Transverse colon (tissue), 4 donors: ENCODE measurements around the gene ZNF423. TPM values are rescaled to one million over a fixed set of nuclear protein-coding genes. Genes with fewer than 3 reads are reported as not detected.
A peak's percentile ranks its signal among the peaks of the same experiment; 100 is the strongest.

Experiments used
- DNase-seq: peaks from one replicate; pipeline ENCODE4 v3.0.0-alpha.2; 2019
- H3K27ac ChIP-seq, 4 donors: fragments of 200-600 bp; sonication (generic); 2 replicates each; pipeline ENCODE4 v1.5.1; 2016 to 2018; ENCODE audit warnings: inconsistent platforms in 4 of 4
- H3K27me3 ChIP-seq: fragments of 200-600 bp; sonication (generic); 2 replicates; pipeline ENCODE4 v1.5.1; 2017; ENCODE audit warnings: inconsistent platforms
- H3K36me3 ChIP-seq, 4 donors: fragments of 200-600 bp; sonication (generic); 2 replicates each; pipeline ENCODE4 v1.5.1; 2017 to 2019; ENCODE audit warnings: inconsistent platforms in 4 of 4
- H3K4me1 ChIP-seq, 4 donors: fragments of 200-600 bp; sonication (generic); 2 replicates each; pipeline ENCODE4 v1.5.1; 2017 to 2020; ENCODE audit warnings: inconsistent platforms in 4 of 4
- H3K4me3 ChIP-seq, 4 donors: fragments of 200-600 bp; sonication (generic); 1 replicate in 1 of 4; 2 replicates in 3 of 4; pipeline versions ENCODE4 v1.5.1 to v1.6.1; 2017 to 2019; ENCODE audit warnings: inconsistent platforms in 4 of 4
- H3K9me3 ChIP-seq, 2 donors: fragments of 200-600 bp; sonication (generic); 2 replicates each; pipeline ENCODE4 v1.5.1; 2017 to 2019; ENCODE audit warnings: inconsistent platforms in 2 of 2
- EP300 ChIP-seq: sonication (generic); formaldehyde crosslinking; IDR thresholded peaks from one replicate; pipeline ENCODE4 v1.6.1; 2017; ENCODE audit warnings: antibody characterized with exemption, low read depth
- POLR2A ChIP-seq: fragments of 450-650 bp; IDR thresholded peaks from one replicate; pipeline ENCODE4 v1.6.1; 2016; ENCODE audit warnings: antibody characterized with exemption, mild to moderate bottlenecking, moderate library complexity
- POLR2AphosphoS5 ChIP-seq, 3 donors: sonication (generic); formaldehyde crosslinking; IDR thresholded peaks; one replicate each; pipeline ENCODE4 v1.6.1; 2016; ENCODE audit warnings: antibody characterized with exemption in 3 of 3
- WGBS, 2 donors: methylation state at CpG; one replicate each; pipeline ENCODE4 v1.1.5; 2018; ENCODE audit warnings: low coverage in 1 of 2; 5-methylcytosine and 5-hydroxymethylcytosine counted together
- in situ Hi-C, 4 donors: fragments of 200-750 bp; cut with MboI; loops; one replicate each; pipeline versions ENCODE4 v1.15.0 to v1.15.1; 2017; ENCODE audit warnings: low sequenced_read_pairs in 3 of 4, low pct_ligation_motif_present in 1 of 4, low pct_unique_long_range_greater_than_20kb in 1 of 4
- intact Hi-C: fragments of 100-400 bp; cut with DNase I; formaldehyde crosslinking; loops from one replicate; pipeline ENCODE4 v1.15.1; 2023; ENCODE audit warnings: low total_unique reads
- total RNA-seq, 4 donors: library from RNA; depleted of rRNA; stranded (reverse); fragments of >200 nt; gene quantifications; one replicate each; pipeline ENCODE4 v1.1.0, GENCODE V29; 2016
- TF ChIP-seq, protein P1 (sequence below), 5 experiments: fragments of 200-600 bp in 3 of 5; fragments of 450-650 bp in 2 of 5; sonication (generic) in 3 of 5; IDR thresholded peaks; 1 replicate in 2 of 5; 2 replicates in 3 of 5; pipeline ENCODE4 v1.5.1; 2016 to 2017; ENCODE audit warnings: antibody characterized with exemption in 5 of 5, inconsistent platforms in 3 of 5, mild to moderate bottlenecking in 2 of 5, moderate library complexity in 1 of 5

The ZNF423 gene
- total RNA-seq, 4 donors from 2014 or later: 4.9 to 13.1 (median 7.2) TPM

GRCh38 chr16:49528866-49529288, 327.0 kb downstream of the ZNF423 start:
- Histone ChIP-seq H3K9me3 (no peaks in the 10 kb centered on the region), H3K36me3 (no peaks in the 10 kb centered on the region), H3K27ac (no peak overlapping the region), H3K4me1 (peaks cover 0 to 3% (median 0%) of the 10 kb centered on the region in 4 donors), H3K4me3 (peak overlapping the region in 2 of 4 donors; percentile 11 to 36), H3K27me3 (no peaks in the 10 kb centered on the region)
- intact Hi-C loops: no loop called here
- TF ChIP-seq POLR2A (no peak), EP300 (no peak), POLR2AphosphoS5 (IDR thresholded peaks at IDR 0.05) (no peak)
- TF ChIP-seq, protein P1, sequence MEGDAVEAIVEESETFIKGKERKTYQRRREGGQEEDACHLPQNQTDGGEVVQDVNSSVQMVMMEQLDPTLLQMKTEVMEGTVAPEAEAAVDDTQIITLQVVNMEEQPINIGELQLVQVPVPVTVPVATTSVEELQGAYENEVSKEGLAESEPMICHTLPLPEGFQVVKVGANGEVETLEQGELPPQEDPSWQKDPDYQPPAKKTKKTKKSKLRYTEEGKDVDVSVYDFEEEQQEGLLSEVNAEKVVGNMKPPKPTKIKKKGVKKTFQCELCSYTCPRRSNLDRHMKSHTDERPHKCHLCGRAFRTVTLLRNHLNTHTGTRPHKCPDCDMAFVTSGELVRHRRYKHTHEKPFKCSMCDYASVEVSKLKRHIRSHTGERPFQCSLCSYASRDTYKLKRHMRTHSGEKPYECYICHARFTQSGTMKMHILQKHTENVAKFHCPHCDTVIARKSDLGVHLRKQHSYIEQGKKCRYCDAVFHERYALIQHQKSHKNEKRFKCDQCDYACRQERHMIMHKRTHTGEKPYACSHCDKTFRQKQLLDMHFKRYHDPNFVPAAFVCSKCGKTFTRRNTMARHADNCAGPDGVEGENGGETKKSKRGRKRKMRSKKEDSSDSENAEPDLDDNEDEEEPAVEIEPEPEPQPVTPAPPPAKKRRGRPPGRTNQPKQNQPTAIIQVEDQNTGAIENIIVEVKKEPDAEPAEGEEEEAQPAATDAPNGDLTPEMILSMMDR (IDR thresholded peaks at IDR 0.05): no peak
- 59 to 80% methylated on average over 3 to 13 of the region's 13 CpGs for WGBS, 2 donors
- no peak for DNase-seq
- in situ Hi-C loops: no loop called here

- TF ChIP-seq EP300 (no peak), POLR2AphosphoS5 (IDR thresholded peaks at IDR 0.05) (no peak), POLR2A (no peak)
- TF ChIP-seq, protein P1 (IDR thresholded peaks at IDR 0.05): no peak
- in situ Hi-C loops: no loop called here
- intact Hi-C loops: no loop called here
- H3K36me3 ChIP-seq: no peaks in the 10 kb centered on the region
- peaks cover 0 to 3% (median 0%) of the 10 kb centered on the region in 4 donors for H3K4me1 ChIP-seq
- WGBS, 2 donors: 30 to 33% methylated on average over 7 to 23 of the region's 23 CpGs
- peak overlapping the region in 1 of 4 donors; percentile 13 for H3K27ac ChIP-seq
- peak overlapping the region in 3 of 4 donors; percentile 2 to 36 (median 11) for H3K4me3 ChIP-seq
- DNase-seq: no peak
- H3K9me3 ChIP-seq: no peaks in the 10 kb centered on the region
- H3K27me3 ChIP-seq: no peaks in the 10 kb centered on the region
These were observed 327.6 kb downstream of the ZNF423 start for GRCh38 chr16:49528060-49528865.

- Histone ChIP-seq H3K27ac (no peak overlapping the region), H3K36me3 (no peaks in the 10 kb centered on the region), H3K27me3 (no peaks in the 10 kb centered on the region), H3K4me3 (peak overlapping the region in 1 of 4 donors; percentile 36), H3K9me3 (no peaks in the 10 kb centered on the region), H3K4me1 (peaks cover 0 to 3% (median 0%) of the 10 kb centered on the region in 4 donors)
- in situ Hi-C loops: no loop called here
- intact Hi-C loops: no loop called here
- TF ChIP-seq, protein P1 (IDR thresholded peaks at IDR 0.05): no peak
- TF ChIP-seq EP300 (no peak), POLR2AphosphoS5 (IDR thresholded peaks at IDR 0.05) (no peak), POLR2A (no peak)
- 80% methylated on average over 7 of the region's 7 CpGs; no CpG with 5 or more reads in 1 of the 2 donors for WGBS, 2 donors
- DNase-seq: no peak
These were observed 328.3 kb downstream of the ZNF423 start for GRCh38 chr16:49527611-49528010.

DNA sequence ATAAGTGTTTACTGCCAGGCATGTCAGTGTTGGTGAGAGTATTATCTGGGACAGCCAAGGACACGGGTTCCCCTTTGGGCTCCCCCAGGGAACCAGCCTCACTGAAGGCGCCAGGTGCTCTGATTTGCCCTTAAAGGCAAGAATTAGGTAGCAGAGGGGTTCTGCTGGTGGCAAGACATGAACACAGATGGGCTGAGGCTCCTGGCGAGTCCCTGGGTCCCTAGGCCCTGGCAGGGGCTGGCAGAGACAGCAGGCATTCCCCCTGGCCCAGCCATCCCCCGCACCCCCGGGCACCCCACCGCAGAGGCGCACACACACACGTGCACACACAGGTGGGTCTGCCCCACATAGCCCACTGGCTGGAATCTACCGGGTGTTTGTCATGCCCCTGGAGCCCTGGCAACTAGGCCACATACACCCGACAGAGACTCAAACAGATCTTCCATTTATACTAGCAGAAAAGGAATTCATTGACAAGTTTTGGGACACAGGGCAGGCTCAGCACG, 329.0 kb downstream of the ZNF423 start:
- TF ChIP-seq POLR2A: no peak
- TF ChIP-seq POLR2AphosphoS5 (IDR thresholded peaks at IDR 0.05): no peak
- TF ChIP-seq EP300: no peak
- TF ChIP-seq, protein P1 (IDR thresholded peaks at IDR 0.05): no peak
- Histone ChIP-seq H3K4me1 (peaks cover 0 to 3% (median 0%) of the 10 kb centered on the region in 4 donors), H3K9me3 (no peaks in the 10 kb centered on the region), H3K27ac (no peak overlapping the region), H3K27me3 (no peaks in the 10 kb centered on the region), H3K36me3 (no peaks in the 10 kb centered on the region), H3K4me3 (no peak overlapping the region)
- in situ Hi-C loops (no loop called here), intact Hi-C loops (no loop called here)
- 91% methylated on average over 11 of the region's 11 CpGs; no CpG with 5 or more reads in 1 of the 2 donors for WGBS, 2 donors
- DNase-seq: no peak
